Liver (tissue), 3 donors: ENCODE results near the gene KCND2.

Experiments used
- TAF1 ChIP-seq: conservative IDR thresholded peaks from 2 replicates; pipeline ENCODE4 v1.6.1; 2016; ENCODE audit warnings: antibody characterized with exemption, mild to moderate bottlenecking
- YY1 ChIP-seq: IDR thresholded peaks from 2 replicates; pipeline ENCODE4 v1.6.1; 2016; ENCODE audit warnings: antibody characterized with exemption, mild to moderate bottlenecking
- TF ChIP-seq, protein P1 (sequence below): fragments of 150-350 bp; IDR thresholded peaks from 2 replicates; pipeline ENCODE4 v1.5.1; 2017; ENCODE audit warnings: improper control_type of control experiment, low read depth, low read length; ENCODE audit not compliant: missing input control
- TF ChIP-seq, protein P2 (sequence below): IDR thresholded peaks from 2 replicates; pipeline ENCODE4 v1.6.1; 2016; ENCODE audit warnings: antibody characterized with exemption
- donor health status: healthy.
- donor health status: healthy.

DNA sequence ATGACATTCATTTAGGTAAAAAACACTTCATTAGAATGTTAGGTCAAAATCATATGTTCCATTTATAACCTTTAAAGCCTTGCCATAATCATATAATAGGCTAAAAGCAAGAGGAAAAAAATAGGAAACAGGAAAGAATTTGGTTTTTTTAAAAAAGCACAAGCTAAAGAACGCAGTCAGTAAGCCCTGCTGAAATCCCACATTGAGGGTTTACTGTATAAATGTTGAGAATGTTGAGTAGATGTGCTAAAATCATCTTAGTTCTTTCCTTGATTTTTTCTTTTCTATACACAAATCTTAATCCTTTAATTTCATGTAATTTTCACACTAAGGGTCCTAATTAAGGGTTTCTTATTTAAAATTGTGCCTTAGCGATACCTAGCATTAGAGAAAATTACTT is 452.0 kb downstream of the KCND2 start:
- TF ChIP-seq, protein P1, sequence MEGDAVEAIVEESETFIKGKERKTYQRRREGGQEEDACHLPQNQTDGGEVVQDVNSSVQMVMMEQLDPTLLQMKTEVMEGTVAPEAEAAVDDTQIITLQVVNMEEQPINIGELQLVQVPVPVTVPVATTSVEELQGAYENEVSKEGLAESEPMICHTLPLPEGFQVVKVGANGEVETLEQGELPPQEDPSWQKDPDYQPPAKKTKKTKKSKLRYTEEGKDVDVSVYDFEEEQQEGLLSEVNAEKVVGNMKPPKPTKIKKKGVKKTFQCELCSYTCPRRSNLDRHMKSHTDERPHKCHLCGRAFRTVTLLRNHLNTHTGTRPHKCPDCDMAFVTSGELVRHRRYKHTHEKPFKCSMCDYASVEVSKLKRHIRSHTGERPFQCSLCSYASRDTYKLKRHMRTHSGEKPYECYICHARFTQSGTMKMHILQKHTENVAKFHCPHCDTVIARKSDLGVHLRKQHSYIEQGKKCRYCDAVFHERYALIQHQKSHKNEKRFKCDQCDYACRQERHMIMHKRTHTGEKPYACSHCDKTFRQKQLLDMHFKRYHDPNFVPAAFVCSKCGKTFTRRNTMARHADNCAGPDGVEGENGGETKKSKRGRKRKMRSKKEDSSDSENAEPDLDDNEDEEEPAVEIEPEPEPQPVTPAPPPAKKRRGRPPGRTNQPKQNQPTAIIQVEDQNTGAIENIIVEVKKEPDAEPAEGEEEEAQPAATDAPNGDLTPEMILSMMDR: no peak
- TF ChIP-seq YY1 (no peak), TAF1 (no peak)
- TF ChIP-seq, protein P2, sequence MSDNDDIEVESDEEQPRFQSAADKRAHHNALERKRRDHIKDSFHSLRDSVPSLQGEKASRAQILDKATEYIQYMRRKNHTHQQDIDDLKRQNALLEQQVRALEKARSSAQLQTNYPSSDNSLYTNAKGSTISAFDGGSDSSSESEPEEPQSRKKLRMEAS: no peak
